B cell (primary cell): Measurements from ENCODE around the gene DLG2. TPM values are rescaled to one million over a fixed set of nuclear protein-coding genes. Genes with fewer than 3 reads are reported as not detected.

Experiments
- ATAC-seq: fragments of 200-7000 bp; cut with Tn5 transposase; one replicate; pipeline ENCODE4 v1.10.0; 2021; ENCODE audit warnings: low read depth, mild to moderate bottlenecking, moderate number of reproducible peaks, moderate library complexity
- CTCF ChIA-PET: fragments of 350-600 bp; sonication (Branson Sonifier 250); formaldehyde crosslinking; loops from one replicate; lab custom pipeline; 2021; ENCODE audit warnings: antibody characterized with exemption, inconsistent platforms; lab: Charles Lee
- POLR2A ChIA-PET: fragments of 350-600 bp; sonication (Branson Sonifier 250); formaldehyde crosslinking; loops from one replicate; lab custom pipeline; 2021; ENCODE audit warnings: antibody characterized with exemption; lab: Charles Lee
- DNase-seq: peaks from one replicate; pipeline ENCODE4 v3.0.0; 2013
- H2AFZ ChIP-seq: 2 replicates; pipeline ENCODE4 v1.6.1; 2012; ENCODE audit warnings: mild to moderate bottlenecking, low read depth, low read length; ENCODE audit not compliant: insufficient read depth, poor library complexity, severe bottlenecking
- H3K27ac ChIP-seq, 2 donors: 1 replicate in 1 of 2; 2 replicates in 1 of 2; pipeline ENCODE4 v1.5.1; 2012 to 2013; ENCODE audit warnings: low read length in 2 of 2, mild to moderate bottlenecking in 2 of 2, moderate library complexity in 1 of 2
- H3K27me3 ChIP-seq, 4 experiments: fragments of 200-600 bp in 1 of 4; sonication (generic) in 1 of 4; replicated peaks in 1 of 4; 1 replicate in 2 of 4; 2 replicates in 2 of 4; pipeline versions ENCODE4 v1.6.1 to v1.7.0; 2013 to 2016; ENCODE audit warnings: low read length in 3 of 4, mild to moderate bottlenecking in 2 of 4, mixed read lengths in 1 of 4, moderate library complexity in 1 of 4; ENCODE audit not compliant: insufficient read depth in 4 of 4, control insufficient read depth in 3 of 4; ENCODE audit errors: control extremely low read depth in 1 of 4
- H3K36me3 ChIP-seq, 2 experiments: replicated peaks in 1 of 2; 1 replicate in 1 of 2; 2 replicates in 1 of 2; pipeline versions ENCODE4 v1.6.1 to v1.7.1; 2013; ENCODE audit warnings: low read length in 1 of 2; ENCODE audit not compliant: insufficient read depth in 2 of 2, control insufficient read depth in 1 of 2; ENCODE audit errors: control extremely low read depth in 1 of 2, extremely low read depth in 1 of 2
- H3K4me1 ChIP-seq, 2 donors: fragments of 200-600 bp in 1 of 2; sonication (generic) in 1 of 2; 1 replicate in 1 of 2; 2 replicates in 1 of 2; pipeline versions ENCODE4 v1.5.1 to v1.6.1; 2013 to 2017; ENCODE audit warnings: low read length in 2 of 2; ENCODE audit not compliant: control insufficient read depth in 2 of 2, insufficient read depth in 2 of 2
- H3K4me2 ChIP-seq: replicated peaks from 2 replicates; pipeline ENCODE3; 2012; ENCODE audit warnings: mild to moderate bottlenecking, low read depth, low read length; ENCODE audit not compliant: poor library complexity, severe bottlenecking
- H3K4me3 ChIP-seq, 5 experiments: fragments of 200-600 bp in 1 of 5; sonication (generic) in 1 of 5; 1 replicate in 3 of 5; 2 replicates in 2 of 5; pipeline versions ENCODE4 v1.5.1 to v1.7.0; 2011 to 2016; ENCODE audit warnings: low read length in 4 of 5, mild to moderate bottlenecking in 4 of 5, low read depth in 2 of 5, control low read depth in 1 of 5, moderate library complexity in 1 of 5; ENCODE audit not compliant: insufficient read depth in 1 of 5; ENCODE audit errors: control extremely low read depth in 1 of 5, extremely low read depth in 1 of 5
- H3K79me2 ChIP-seq: fragments of 200-600 bp; sonication (generic); one replicate; pipeline ENCODE4 v1.6.0; 2016; ENCODE audit warnings: low read length; ENCODE audit not compliant: control insufficient read depth, insufficient read depth
- H3K9ac ChIP-seq: fragments of 200-600 bp; sonication (generic); 2 replicates; pipeline ENCODE4 v1.6.1; 2017; ENCODE audit warnings: mild to moderate bottlenecking, low read length, moderate library complexity
- H3K9me3 ChIP-seq, 3 donors: one replicate each; pipeline versions ENCODE4 v1.6.1 to v1.7.1; 2013; ENCODE audit warnings: low read length in 2 of 3; ENCODE audit not compliant: control insufficient read depth in 2 of 3, insufficient read depth in 1 of 3; ENCODE audit errors: control extremely low read depth in 1 of 3
- H4K20me1 ChIP-seq: 2 replicates; pipeline ENCODE4 v1.6.0; 2012; ENCODE audit warnings: mild to moderate bottlenecking, low read length; ENCODE audit not compliant: insufficient read depth, control insufficient read depth, poor library complexity, severe bottlenecking
- H3K27ac Mint-ChIP-seq: one replicate; pipeline ENCODE4 v1.8.0; 2021; ENCODE audit warnings: mixed read lengths
- H3K27me3 Mint-ChIP-seq: one replicate; pipeline ENCODE4 v1.8.0; 2021; ENCODE audit warnings: mixed read lengths
- H3K4me1 Mint-ChIP-seq: one replicate; pipeline ENCODE4 v1.8.0; 2021; ENCODE audit warnings: mixed read lengths
- H3K4me3 Mint-ChIP-seq: one replicate; pipeline ENCODE4 v1.8.0; 2021; ENCODE audit warnings: mixed read lengths
- H3K9me3 Mint-ChIP-seq: one replicate; pipeline ENCODE4 v1.8.0; 2022; ENCODE audit warnings: mixed read lengths; ENCODE audit not compliant: insufficient read depth
- CTCF ChIP-seq: fragments of 200-600 bp; IDR thresholded peaks from one replicate; pipeline ENCODE4 v1.8.0; 2022; ENCODE audit warnings: antibody characterized with exemption, mild to moderate bottlenecking
- EZH2 ChIP-seq: IDR thresholded peaks from 2 replicates; pipeline ENCODE4 v1.6.1; 2012; ENCODE audit warnings: borderline replicate concordance, low read depth, mild to moderate bottlenecking, moderate library complexity, low read length; ENCODE audit not compliant: insufficient read depth, poor library complexity, severe bottlenecking
- WGBS: methylation state at CpG from one replicate; pipeline ENCODE4 v1.1.5; 2013; ENCODE audit warnings: missing lambda C conversion rate; ENCODE audit not compliant: insufficient coverage; 5-methylcytosine and 5-hydroxymethylcytosine counted together
- intact Hi-C: fragments of 100-400 bp; cut with micrococcal nuclease; formaldehyde crosslinking; loops from one replicate; pipeline ENCODE4 v1.10.0; 2022
- polyA plus RNA-seq: library from polyadenylated mRNA; depleted of rRNA; stranded (reverse); fragments of >200 nt; gene quantifications from 2 replicates; pipeline ENCODE4 v1.2.3, GENCODE V29; 2012
- total RNA-seq, 2 donors: library from RNA; stranded (reverse); fragments of 120-200 nt in 1 of 2; gene quantifications; 1 replicate in 1 of 2; 2 replicates in 1 of 2; pipeline versions ENCODE4 v1.2.3 to v1.2.4, GENCODE V29; 2013 to 2022

The DLG2 gene
- total and polyA plus RNA-seq, 2 donors (not counting 1 experiment from before 2014, with no cell fraction given) = 0.54 to 5.4 TPM

GRCh38 chr11:84212468-84213390 lies 1414.4 kb downstream of the DLG2 start:
- H3K4me1 Mint-ChIP-seq = no peaks in the 10 kb centered on the region
- no peak overlapping the region for H3K4me3 Mint-ChIP-seq
- H3K9me3 Mint-ChIP-seq = no peaks in the 10 kb centered on the region
- Histone ChIP-seq H3K9ac (no peak overlapping the region), H3K9me3 (peaks cover 0 to 5% (median 0%) of the 10 kb centered on the region in 3 donors), H3K4me2 (no peak overlapping the region), H2AFZ (no peak overlapping the region), H3K4me1 (no peaks in the 10 kb centered on the region), H3K27me3 (no peaks in the 10 kb centered on the region), H3K4me3 (no peak overlapping the region), H3K79me2 (no peaks in the 10 kb centered on the region), H3K27ac (no peak overlapping the region), H4K20me1 (no peaks in the 10 kb centered on the region), H3K36me3 (no peaks in the 10 kb centered on the region)
- CTCF ChIA-PET = no interaction called here
- DNase-seq = no peak
- no peak for TF ChIP-seq EZH2
- no peak for TF ChIP-seq CTCF
- H3K27me3 Mint-ChIP-seq = no peaks in the 10 kb centered on the region
- intact Hi-C loops = no loop called here
- POLR2A ChIA-PET = no interaction called here
- WGBS = 98% methylated on average over 10 of the region's 20 CpGs
- no peak for ATAC-seq
- no peak overlapping the region for H3K27ac Mint-ChIP-seq

DNA sequence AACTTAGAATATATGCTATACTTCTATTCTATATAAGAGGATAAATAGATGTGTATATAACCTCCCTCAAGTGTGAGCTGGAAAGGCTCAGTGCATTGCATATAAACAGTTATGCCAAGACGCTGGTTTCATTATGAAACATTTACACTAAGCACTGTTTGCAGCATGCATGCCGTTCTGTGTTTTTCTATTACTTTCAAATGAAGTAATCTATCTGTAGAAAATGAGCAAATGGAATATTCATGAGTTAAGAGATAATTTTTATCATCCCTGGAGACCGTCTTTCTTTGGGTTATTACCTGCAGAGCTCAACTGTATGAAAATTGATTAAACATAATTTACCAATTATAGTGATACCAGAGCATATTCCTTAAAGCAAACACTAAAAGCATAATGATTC lies 1415.2 kb downstream of the DLG2 start:
- POLR2A ChIA-PET = no interaction called here
- no peaks in the 10 kb centered on the region for H3K27me3 ChIP-seq
- H3K4me1 ChIP-seq = no peaks in the 10 kb centered on the region
- no peak for TF ChIP-seq EZH2
- no peak for TF ChIP-seq CTCF
- H3K4me1 Mint-ChIP-seq = no peaks in the 10 kb centered on the region
- WGBS = no CpG with 5 or more reads among the region's 3 CpGs
- H3K36me3 ChIP-seq = no peaks in the 10 kb centered on the region
- ATAC-seq (no peak), DNase-seq (no peak)
- H3K27me3 Mint-ChIP-seq = no peaks in the 10 kb centered on the region
- no peak overlapping the region for H3K9ac ChIP-seq
- H3K9me3 Mint-ChIP-seq = no peaks in the 10 kb centered on the region
- no peak overlapping the region for H3K4me3 Mint-ChIP-seq
- H3K4me2 ChIP-seq = no peak overlapping the region
- CTCF ChIA-PET = no interaction called here
- H3K4me3 ChIP-seq = no peak overlapping the region
- peaks cover 0 to 5% (median 0%) of the 10 kb centered on the region in 3 donors for H3K9me3 ChIP-seq
- no peak overlapping the region for H3K27ac Mint-ChIP-seq
- H3K27ac ChIP-seq = no peak overlapping the region
- H4K20me1 ChIP-seq = no peaks in the 10 kb centered on the region
- H3K79me2 ChIP-seq = no peaks in the 10 kb centered on the region
- intact Hi-C loops = no loop called here
- H2AFZ ChIP-seq = no peak overlapping the region
